Measurements from ENCODE around the gene TBC1D2. TPM values are rescaled to one million over a fixed set of nuclear protein-coding genes. Genes with fewer than 3 reads are reported as not detected.
A peak's percentile ranks its signal among the peaks of the same experiment; 100 is the strongest.

TBC1D2 gene
- total RNA-seq, 1 experiment from 2014 or later, result 11.1 TPM

GRCh38 chr9:98275159-98275558 lies 19.7 kb upstream of the TBC1D2 start:
- ATAC-seq (no peak), DNase-seq (ENCODE audit: low spot score) (no peak)
- no peak overlapping the region for H3K4me3 Mint-ChIP-seq
- H3K36me3 Mint-ChIP-seq, result no peaks in the 10 kb centered on the region
- ChIA-PET POLR2A (no interaction called here), CTCF (no interaction called here)
- H3K9me3 Mint-ChIP-seq, result peaks cover 7% of the 10 kb centered on the region; the same call in 1 of the 2 replicates
- no peak for TF ChIP-seq ZNF263 (CRISPR knock-in tag; IDR thresholded peaks at IDR 0.05; ENCODE audit: low read depth)
- TF ChIP-seq RORB (CRISPR knock-in tag; IDR thresholded peaks at IDR 0.05), result no peak
- no peak for TF ChIP-seq CDX4 (CRISPR knock-in tag; IDR thresholded peaks at IDR 0.05; ENCODE audit: borderline replicate concordance)
- no peak for TF ChIP-seq RELA (CRISPR knock-in tag; IDR thresholded peaks at IDR 0.05; ENCODE audit: borderline replicate concordance)
- no peak for TF ChIP-seq ZNF396 (CRISPR knock-in tag; IDR thresholded peaks at IDR 0.05; ENCODE audit: borderline replicate concordance)
- TF ChIP-seq, protein P1, sequence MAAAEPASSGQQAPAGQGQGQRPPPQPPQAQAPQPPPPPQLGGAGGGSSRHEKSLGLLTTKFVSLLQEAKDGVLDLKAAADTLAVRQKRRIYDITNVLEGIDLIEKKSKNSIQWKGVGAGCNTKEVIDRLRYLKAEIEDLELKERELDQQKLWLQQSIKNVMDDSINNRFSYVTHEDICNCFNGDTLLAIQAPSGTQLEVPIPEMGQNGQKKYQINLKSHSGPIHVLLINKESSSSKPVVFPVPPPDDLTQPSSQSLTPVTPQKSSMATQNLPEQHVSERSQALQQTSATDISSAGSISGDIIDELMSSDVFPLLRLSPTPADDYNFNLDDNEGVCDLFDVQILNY (CRISPR knock-in tag; IDR thresholded peaks at IDR 0.05), result no peak
- no peak for TF ChIP-seq CBFB (CRISPR knock-in tag; IDR thresholded peaks at IDR 0.05; ENCODE audit: low read depth)
- no peak for TF ChIP-seq FOXJ3 (CRISPR knock-in tag; IDR thresholded peaks at IDR 0.05; ENCODE audit: borderline replicate concordance)
- TF ChIP-seq JAZF1 (CRISPR knock-in tag; IDR thresholded peaks at IDR 0.05), result no peak
- TF ChIP-seq, protein P2, sequence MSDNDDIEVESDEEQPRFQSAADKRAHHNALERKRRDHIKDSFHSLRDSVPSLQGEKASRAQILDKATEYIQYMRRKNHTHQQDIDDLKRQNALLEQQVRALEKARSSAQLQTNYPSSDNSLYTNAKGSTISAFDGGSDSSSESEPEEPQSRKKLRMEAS (CRISPR knock-in tag; IDR thresholded peaks at IDR 0.05), result no peak
- TF ChIP-seq, protein P3, sequence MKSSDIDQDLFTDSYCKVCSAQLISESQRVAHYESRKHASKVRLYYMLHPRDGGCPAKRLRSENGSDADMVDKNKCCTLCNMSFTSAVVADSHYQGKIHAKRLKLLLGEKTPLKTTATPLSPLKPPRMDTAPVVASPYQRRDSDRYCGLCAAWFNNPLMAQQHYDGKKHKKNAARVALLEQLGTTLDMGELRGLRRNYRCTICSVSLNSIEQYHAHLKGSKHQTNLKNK (CRISPR knock-in tag; IDR thresholded peaks at IDR 0.05), result no peak
- no peak for TF ChIP-seq MYBL2 (CRISPR knock-in tag; IDR thresholded peaks at IDR 0.05)
- no peak for TF ChIP-seq PRRX2 (CRISPR knock-in tag; IDR thresholded peaks at IDR 0.05)
- no peak for TF ChIP-seq ZSCAN18 (CRISPR knock-in tag; IDR thresholded peaks at IDR 0.05)
- no peak for TF ChIP-seq AR (CRISPR knock-in tag; IDR thresholded peaks at IDR 0.05)
- TF ChIP-seq, protein P4, sequence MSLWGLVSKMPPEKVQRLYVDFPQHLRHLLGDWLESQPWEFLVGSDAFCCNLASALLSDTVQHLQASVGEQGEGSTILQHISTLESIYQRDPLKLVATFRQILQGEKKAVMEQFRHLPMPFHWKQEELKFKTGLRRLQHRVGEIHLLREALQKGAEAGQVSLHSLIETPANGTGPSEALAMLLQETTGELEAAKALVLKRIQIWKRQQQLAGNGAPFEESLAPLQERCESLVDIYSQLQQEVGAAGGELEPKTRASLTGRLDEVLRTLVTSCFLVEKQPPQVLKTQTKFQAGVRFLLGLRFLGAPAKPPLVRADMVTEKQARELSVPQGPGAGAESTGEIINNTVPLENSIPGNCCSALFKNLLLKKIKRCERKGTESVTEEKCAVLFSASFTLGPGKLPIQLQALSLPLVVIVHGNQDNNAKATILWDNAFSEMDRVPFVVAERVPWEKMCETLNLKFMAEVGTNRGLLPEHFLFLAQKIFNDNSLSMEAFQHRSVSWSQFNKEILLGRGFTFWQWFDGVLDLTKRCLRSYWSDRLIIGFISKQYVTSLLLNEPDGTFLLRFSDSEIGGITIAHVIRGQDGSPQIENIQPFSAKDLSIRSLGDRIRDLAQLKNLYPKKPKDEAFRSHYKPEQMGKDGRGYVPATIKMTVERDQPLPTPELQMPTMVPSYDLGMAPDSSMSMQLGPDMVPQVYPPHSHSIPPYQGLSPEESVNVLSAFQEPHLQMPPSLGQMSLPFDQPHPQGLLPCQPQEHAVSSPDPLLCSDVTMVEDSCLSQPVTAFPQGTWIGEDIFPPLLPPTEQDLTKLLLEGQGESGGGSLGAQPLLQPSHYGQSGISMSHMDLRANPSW (CRISPR knock-in tag; conservative IDR thresholded peaks at IDR 0.05; ENCODE audit: low read depth), result no peak
- peak overlapping the region; percentile 32; the same call in 1 of the 2 replicates for H3K27ac Mint-ChIP-seq
- peaks cover 52% of the 10 kb centered on the region for H3K4me1 Mint-ChIP-seq
- peaks cover 7% of the 10 kb centered on the region; the same call in 1 of the 2 replicates for H3K27me3 Mint-ChIP-seq (ENCODE audit: low read depth)

- CTCF ChIA-PET, result no interaction called here
Measured at GRCh38 chr9:98272083-98272482, 16.6 kb upstream of the TBC1D2 start.

More at GRCh38 chr9:98272083-98272482, 16.6 kb upstream of the TBC1D2 start:
- no peaks in the 10 kb centered on the region; the same call in 1 of the 2 replicates for H3K27me3 Mint-ChIP-seq (ENCODE audit: low read depth)
- H3K9me3 Mint-ChIP-seq, result peaks cover 7% of the 10 kb centered on the region; the same call in 1 of the 2 replicates
- H3K36me3 Mint-ChIP-seq, result no peaks in the 10 kb centered on the region
- peaks cover 79% of the 10 kb centered on the region for H3K4me1 Mint-ChIP-seq
- POLR2A ChIA-PET, result no interaction called here
- no peak overlapping the region for H3K4me3 Mint-ChIP-seq
- no peak for TF ChIP-seq PRDM15 (CRISPR knock-in tag; IDR thresholded peaks at IDR 0.05)
- DNase-seq (ENCODE audit: low spot score) (no peak), ATAC-seq (no peak)
- no peak overlapping the region for H3K27ac Mint-ChIP-seq

Measured in WTC11 (cell line).